Measurements from ENCODE around the gene IGFBP2.

Gene IGFBP2

DNA sequence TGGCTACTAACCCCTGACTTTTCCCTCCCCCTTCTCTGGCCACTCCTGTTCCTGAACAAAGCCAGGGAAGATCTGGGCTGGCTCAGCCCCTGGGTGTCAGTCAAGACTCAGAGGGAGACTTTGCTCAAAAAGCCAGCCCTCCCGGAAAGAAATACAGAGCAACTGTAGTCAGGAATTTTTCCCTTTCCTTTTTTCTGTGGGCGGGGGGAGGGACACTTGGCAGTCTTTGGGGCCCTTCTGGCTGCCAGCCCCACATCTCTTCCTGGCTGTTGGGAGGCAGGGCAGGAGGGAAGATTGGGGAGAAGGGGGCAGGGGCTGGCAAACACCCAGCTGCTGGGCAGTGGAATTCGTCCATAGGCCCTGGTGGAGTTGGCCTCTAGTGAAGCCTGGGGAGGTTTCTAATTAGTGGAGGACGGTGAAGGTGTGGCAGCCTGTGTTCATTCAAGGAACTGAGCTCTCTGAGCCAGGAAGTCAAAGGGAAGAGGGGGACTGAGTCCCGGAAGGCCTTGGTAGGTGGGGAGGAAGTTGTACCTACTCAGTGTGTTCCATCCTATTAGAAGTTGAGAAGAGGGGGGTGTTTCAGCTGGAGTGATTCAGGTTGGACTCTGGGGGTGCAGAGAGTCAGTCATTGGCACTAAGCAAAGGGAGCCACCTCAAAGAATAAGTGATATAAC, 10.9 kb downstream of the IGFBP2 start:
- DNase-seq = no peak

DNA sequence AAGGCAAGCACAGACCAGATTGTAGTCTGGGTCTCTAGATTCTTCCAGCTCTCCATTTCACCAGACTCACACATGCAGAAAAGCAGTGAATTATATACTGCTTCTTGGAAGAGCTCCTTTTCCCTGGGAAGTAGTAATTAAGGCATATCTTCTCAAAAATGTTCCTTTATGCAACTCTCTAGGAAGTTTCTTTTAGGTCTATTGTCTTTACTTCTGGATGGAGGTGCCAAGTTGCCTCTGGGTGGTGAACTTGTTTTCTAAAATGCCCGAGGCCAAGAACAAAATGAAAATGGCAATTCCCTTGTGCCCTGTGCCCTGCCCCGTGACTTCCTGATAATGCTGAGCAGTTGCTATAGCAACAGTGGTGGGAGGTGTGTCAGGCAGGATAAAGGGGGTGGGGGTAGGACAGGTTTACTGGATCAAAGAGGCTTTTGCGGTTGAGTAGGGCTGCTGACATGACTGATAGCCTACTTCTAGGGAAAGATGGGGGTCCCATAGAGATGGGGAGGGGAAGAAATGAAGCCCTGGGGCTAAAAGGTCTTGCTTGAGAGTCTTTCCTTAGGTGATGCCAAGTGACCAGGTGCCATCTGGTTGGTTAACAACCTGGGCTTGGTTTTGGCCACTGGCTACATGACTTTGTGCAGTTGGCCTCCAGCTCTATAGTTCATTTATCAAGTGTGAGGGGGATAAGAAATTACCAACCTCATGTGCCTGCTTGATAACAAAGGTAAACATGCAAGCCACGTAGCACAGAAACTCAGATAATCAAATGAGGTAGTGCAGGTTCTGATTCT, 11.8 kb downstream of the IGFBP2 start:
- no peak for DNase-seq

DNA sequence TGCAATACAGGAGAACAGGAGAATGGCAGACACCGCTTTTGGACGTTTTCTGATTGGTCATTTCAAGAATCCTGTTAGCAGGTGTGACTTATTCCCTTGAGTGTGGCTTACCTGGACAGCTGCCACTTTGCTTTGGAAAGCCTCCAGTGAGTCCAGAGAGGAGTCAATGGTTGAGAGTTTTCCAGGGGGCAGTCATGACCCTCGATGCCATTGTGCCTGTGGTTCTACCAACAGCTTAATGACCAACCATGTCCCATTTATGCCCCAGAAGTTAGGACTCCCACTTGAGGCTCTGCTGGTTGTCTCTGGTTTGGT, 12.4 kb downstream of the IGFBP2 start:
- no peak for DNase-seq

DNA sequence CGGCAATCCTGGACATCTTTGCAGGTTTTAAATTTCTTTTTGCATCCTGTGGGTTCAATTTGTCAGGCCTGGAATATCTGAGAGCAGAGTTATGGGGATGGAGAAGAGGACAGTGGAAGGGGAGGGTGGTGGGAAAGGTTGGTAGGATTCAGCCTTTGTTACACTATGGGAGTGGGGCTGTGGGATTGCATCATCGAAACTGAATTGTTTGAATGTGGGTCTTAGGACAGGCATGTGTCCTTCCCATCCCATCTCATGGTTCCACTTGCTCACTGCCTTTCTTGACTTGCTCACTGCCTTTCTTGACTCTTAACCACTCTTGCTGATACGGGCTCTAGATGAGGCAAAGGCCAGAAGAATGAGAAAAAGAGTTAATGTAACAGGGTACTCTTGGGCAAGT, 12.9 kb downstream of the IGFBP2 start:
- DNase-seq = no peak

DNA sequence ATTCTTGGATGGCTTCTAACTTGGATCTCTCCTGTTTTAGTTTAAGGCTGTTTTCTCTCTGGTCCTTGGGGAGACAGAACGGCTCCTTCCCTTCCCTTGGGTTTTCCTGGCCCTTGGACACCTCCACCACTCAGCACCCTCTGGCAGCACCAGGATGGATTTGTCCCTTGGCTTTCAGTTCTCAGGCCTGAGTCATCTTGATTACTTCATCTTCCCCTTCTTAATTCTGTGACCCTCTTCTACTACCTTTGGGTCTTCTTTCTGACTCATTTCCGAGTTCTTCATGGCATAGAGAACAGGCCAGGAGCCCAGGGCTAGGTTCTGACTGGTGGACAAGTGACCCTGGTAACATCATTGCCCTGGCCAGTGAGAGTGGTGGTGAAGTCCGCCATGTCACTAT, 14.9 kb downstream of the IGFBP2 start:
- DNase-seq = no peak

DNA sequence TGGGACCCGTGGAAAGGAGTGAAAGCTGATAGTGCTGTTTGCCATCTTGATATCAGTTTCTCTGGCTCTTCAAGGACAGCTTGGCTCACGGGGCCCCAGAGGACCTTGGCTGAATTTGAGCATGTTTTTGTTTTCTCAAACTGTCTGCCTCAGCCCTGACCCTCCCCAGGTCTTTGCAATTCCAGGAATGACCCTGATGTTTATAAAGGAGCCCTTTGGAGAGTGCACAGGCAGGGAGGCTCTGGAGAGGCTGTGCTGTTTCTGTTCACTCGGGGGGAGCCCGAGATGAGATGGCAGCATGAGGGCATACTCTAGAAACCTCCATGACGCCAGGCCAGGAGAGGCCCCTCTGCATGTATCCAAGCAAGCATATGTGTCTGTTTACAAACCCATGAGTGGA, 16.4 kb downstream of the IGFBP2 start:
- DNase-seq = no peak

DNA sequence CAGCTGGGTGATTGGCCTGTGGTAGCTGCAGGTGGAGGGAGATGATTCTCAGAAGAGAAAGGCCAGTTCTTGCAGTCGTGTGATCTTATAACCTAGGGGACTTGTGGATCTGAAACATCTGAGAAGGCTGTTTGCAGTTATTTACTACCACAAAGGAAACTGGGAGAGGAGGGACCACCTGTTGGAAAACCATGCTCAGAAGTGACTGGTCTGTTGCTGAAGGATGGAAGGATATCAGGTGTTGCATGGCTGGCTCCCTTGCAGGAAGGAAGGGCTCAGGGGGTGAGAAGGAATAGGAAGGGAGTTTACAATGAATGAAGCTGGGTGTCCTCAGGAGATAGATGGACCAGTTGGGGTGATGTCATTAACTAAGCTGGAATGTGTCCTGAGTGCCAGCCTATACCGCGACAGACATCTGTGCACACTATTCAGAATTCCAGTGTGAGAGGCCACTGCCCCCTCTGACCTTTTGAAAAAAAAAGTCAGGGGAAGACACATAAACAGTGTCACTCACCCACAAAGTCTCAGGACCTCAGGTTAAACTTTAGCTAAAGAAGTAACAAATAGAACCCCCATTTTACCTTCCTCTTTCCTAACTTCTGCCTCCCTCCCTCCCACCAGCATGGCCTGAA, 17.5 kb downstream of the IGFBP2 start:
- DNase-seq = no peak

DNA sequence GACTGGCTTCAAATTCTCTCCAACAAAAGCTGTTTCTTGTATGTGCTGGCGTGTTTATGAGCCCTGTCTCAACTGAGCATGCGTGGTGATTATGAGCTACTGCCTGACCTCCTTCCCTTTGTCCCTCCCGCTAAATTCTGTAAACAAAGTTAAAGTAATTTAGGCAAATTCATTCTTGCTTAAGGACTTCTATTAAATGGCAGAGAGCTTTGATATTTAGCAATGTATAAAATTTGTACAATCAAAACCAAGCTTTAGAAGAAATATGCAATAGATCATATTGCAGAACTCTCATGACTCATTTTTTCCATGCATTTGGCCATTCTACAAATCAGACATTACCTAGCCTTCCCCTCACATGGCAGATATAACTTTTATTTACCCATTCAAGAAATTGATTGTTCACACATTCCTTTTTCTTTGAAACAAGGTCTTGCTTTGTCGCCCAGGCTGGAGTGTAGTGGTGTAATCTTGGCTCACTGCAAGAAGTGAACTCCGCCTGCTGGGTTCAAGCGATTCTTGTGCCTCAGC, 18.2 kb downstream of the IGFBP2 start:
- DNase-seq = no peak

DNA sequence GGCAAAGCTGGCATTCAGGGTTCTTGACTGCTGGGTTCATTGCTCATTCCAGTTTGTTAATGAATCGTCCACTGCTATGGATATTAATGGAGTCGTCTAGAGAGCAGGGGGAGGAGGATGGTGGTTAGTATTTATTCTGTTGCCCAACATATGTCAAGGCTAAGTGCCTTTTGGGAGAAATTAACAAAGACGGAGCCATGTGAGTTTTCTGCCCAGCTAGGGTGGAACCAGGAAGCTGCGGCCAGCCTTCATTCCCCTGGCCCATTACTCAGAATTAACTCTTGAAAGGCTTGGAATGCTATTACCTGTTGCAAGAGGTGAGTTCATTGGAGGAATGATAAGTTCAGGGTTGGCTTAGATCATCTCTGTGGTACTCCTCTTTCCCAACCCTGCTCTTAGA, 19.3 kb downstream of the IGFBP2 start:
- DNase-seq = no peak

DNA sequence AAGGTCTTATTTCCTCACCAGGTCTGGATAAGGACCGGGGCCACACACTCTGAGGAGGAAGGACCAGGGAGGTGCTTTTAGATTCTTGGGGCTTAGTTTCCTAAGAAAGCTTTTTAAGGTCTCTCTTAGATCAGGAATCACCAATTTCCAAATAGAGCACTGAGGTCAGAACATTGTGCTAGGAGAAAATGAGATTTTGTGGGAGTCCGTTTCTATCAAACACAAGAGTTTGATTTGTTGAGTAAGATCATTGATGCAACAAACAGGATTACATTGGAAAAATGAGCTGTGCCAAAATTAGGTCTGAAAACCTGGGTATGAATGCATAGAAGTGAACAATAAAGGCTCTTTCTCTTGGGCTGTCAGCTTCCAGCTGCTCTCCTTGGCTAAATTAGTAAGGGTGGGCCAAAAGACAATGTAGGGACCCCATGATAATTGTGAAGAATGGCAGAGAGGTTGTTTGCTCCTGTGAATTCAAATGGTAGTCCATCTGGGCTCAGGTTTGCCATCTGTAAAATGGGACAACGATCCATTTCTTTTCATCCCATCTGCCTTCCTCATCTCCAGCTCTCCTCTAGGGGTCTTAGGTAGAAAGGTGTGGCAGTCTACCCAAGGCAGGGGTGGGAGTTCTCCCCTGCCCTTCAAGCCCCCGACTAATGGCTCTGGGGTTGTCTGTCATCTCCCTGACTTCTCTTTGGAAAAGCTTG, 20.0 kb downstream of the IGFBP2 start:
- no peak for DNase-seq

DNA sequence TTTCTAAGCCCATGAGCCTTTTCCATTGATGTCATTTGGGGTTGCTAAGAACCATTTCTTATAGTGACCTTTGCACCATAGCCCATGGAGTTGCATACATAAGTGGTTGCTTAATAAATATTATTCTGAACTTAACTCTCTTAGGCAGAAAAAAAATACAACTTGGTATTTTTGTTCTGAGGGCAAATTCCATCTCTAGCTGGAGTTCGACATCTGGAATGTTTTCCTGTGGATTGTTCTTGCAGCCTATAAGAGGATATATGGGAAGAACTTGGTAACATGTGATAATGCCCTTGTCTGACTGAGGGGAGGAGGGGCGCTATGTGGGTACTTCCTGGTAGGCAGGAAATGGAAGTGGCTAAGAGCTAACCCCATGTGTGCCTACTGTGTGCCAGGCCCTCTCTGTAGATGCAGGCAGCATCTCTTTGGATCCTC, 20.7 kb downstream of the IGFBP2 start:
- DNase-seq = no peak

DNA sequence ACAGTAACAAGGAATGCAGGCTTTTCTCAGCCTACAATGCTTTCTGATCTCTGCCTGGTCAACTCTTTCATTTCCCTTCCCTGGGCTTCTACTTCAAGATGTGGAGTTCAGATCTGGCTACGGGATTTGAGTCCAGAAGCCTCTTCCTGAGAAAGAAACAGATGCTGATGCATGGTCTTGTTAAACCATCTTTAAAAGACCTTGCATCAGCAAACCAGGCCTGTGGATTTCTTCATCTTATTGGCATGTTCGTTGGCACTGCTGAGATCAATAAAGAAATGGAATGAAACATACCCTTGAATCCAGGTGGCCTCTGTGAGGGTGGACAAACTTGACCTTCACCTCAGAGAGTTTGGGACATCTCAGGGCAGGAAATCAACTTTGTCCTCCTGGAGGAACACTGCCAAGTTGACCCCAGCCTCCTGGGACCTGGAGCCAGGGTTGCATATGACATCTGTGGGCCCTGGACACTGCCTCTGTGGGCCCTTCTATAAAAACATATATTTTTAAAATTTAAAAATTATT, 21.4 kb downstream of the IGFBP2 start:
- DNase-seq = no peak

DNA sequence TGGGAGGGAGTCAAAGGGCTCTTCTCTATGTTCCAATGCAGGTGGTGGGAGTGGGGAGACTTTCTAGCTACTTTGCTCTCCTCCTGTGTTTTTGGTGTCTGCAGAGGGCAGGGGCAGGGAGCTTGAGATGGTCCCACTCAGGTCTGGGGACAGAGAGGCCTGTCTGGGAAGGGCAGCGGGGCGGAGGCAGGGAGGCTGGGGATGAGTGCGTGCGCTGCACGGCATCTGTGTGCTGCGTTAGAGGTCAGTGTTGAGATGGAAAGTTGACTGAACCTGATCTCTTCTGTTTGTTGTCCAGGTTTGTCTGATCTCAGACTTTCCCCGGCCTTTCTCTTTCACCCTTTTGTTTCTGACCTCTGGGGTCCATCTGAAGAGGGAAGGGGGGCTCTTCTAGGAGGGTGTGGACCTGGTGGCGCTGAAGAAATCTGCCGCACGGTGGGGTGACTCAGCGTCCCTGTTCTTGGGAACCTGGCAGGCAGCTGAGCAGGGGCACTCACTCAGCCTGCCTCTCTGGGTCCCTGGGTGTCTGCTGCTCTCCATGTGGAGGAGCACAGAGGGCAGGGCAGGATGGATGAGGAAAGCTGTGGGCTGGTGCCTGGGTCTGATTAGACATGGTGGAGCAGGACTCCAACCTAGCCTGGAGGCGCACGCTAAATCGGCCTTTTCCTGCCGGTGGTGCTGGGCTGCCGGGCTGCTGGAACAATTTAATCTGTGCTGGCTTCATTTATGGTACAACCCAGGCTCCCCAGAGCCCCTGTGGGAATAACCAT, 24.1 kb downstream of the IGFBP2 start:
- DNase-seq = no peak

DNA sequence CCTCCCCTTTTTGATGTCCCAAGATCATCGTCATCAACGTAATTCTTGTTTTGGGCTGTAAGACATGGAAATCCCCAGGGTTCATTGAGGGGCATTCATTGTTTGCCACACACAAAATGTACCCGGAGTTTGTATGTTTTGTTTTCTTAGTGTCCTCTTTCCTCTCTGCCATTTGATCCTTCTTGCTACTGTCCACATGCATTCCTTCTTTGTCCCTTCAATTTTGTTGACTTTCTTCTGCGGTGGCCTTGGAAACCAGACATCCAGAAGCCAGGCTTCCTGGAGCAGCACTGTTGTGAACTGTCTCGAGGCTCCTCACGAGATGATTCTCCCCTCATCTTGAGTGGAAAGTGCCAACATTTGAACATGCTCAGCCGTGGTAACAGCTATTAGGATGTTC, 24.8 kb downstream of the IGFBP2 start:
- DNase-seq = no peak

DNA sequence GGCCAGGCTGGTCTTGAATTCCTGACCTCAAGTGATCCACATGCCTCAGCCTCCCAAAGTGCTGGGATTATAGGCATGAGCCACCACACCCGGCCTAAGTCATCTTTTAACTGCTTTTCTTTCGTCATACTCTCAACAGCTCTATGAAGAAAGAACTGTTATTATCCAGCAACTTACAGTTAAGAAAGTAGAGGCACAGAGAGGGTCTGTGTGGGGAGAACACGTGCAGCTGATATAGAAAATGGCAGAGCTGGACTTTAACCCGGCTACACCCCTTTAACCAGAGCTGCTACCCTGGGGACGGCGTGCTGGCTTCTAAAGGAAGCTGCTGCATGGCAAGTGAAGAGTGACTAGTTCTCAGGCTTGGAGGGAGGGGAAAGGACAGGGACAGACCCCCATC, 25.5 kb downstream of the IGFBP2 start:
- no peak for DNase-seq

DNA sequence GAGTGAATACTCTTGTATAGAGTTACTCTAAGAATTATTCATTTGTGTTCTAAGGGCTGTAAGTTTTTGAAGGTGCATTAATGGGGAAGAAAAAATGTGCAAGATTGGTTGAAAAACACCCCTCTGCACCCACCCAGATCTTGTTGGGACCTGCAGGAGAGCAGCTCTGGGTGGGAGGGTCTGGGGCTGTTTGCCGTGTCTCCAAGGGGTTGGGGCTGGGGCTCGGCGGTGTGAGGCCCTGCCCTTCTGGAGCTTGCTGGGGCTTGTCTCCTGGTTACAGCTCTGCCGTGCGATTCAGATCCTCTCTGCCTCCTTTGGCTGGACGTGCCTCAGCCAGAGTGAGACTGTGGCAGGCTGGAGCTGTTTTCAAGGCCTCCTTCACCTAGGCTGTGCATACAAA, 26.1 kb downstream of the IGFBP2 start:
- DNase-seq = no peak

DNA sequence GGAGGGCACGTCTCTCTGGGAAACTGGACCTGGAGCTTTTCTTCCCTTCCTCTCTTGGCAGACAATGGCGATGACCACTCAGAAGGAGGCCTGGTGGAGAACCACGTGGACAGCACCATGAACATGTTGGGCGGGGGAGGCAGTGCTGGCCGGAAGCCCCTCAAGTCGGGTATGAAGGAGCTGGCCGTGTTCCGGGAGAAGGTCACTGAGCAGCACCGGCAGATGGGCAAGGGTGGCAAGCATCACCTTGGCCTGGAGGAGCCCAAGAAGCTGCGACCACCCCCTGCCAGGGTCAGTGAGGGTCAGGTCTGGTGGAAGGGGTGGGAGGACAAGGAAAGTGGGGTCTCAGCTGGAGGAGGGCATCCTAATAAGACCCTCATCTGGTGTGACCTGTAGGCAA, 27.3 kb downstream of the IGFBP2 start:
- DNase-seq = no peak

DNA sequence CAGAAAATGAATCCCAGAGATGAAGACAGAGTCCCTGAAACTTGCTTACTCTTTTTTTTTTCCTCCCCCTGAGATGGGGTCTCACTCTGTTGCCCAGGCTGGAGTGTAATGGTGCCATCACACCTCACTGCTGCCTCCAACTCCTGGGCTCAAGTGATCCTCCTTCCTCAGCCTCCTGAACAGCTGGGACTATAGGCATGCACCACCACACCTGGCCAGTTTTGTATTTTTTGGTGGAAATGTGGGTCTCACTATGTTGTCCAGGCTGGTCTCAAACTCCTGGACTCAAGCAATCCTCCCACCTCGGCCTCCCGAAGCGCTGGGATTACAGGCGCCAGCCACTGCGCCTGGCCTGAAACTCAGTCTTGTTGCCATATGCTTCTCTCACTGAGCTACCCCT, 27.8 kb downstream of the IGFBP2 start:
- DNase-seq = no peak

DNA sequence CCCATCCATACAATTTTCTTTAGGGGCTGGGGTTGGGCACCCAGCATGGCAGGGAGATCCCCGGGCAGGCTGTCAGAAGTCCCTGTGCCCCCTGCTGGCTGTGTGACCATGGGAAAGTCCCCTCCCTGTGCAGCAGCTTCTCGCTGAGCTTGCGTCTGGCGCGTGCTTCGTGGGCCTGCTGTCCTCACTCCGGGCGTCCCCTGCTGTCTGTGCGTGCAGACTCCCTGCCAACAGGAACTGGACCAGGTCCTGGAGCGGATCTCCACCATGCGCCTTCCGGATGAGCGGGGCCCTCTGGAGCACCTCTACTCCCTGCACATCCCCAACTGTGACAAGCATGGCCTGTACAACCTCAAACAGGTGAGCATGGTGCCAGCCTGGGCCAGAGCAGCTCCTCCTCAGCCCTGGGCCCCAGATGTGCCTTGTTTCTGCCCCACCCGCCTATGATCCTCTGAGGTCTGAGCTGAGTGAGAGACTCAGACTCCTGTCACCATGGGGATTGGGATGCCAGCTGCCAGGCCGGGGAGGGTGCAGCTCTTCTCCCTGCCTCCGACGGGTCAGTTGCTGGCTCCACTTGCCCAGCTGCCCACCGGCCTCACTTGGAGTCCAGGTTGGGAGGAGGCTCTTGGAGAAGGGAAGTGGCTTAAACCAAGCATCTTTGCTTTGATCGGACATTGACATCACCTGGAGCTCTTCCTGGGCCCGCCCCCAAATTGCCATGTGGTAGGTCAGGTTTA, 28.6 kb downstream of the IGFBP2 start:
- DNase-seq = no peak

DNA sequence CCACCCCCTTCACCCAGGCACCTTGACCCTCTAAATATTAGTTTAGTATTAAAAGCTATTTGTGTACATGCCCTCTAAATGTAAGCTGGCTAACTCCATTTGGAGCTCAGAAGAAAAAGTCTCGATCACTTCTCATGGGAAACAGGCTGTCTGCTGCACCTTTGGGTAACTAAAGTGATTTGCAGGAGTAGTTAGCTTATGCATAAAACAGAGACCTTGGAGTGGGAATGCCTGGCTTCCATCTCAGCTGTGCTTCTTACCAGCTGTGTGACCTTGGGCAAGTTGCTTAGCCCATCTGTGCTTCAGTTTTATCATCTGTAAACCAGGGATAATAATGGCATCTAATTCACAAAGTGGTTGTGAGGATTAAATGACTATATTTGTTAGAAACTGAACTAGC, 29.9 kb downstream of the IGFBP2 start:
- DNase-seq = no peak

DNA sequence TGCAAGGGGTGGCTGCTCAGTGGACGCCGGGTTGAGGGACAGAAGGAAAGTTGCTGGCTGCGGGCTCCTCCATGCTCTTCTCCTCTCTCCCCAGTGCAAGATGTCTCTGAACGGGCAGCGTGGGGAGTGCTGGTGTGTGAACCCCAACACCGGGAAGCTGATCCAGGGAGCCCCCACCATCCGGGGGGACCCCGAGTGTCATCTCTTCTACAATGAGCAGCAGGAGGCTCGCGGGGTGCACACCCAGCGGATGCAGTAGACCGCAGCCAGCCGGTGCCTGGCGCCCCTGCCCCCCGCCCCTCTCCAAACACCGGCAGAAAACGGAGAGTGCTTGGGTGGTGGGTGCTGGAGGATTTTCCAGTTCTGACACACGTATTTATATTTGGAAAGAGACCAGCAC, 30.6 kb downstream of the IGFBP2 start:
- DNase-seq = no peak

DNA sequence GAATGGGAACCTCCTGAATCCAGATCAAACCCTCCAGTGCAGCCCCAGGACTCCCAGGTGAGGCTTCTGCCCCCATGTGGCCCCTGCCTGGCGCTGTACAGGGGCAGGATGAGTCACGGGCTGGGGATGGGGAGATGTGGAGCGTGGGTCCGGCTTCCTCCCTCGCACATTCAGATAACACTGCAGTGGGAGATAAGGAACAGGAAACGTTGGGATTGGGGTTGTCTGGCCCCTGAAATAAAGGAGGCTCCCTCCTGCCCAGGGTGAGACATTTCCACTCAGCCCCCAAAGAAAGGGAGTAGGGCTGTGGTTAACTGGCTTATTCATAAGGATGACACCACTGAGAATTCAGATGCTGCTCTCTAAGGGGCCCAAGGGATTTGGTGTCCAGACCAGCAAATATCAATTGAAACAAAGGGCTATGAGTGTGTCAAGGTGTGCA, 31.4 kb downstream of the IGFBP2 start:
- DNase-seq = no peak

All from CD4-positive, alpha-beta T cell treated with Interleukin-15 for 1 hour (primary cell).